HepG2 (cell line): ENCODE results near the gene PEX10. TPM values are rescaled to one million over a fixed set of nuclear protein-coding genes. Genes with fewer than 3 reads are reported as not detected.

ENCODE experiments used
- FOSL1 ChIP-seq: sonication (generic); formaldehyde crosslinking; IDR thresholded peaks from 2 replicates; pipeline ENCODE4 v1.9.0; 2021; ENCODE audit warnings: missing genetic modification reagents, borderline replicate concordance
- KDM5A ChIP-seq: fragments of 200-600 bp; sonication (generic); IDR thresholded peaks from 2 replicates; pipeline ENCODE4 v1.7.0; 2018; ENCODE audit warnings: antibody characterized with exemption, mild to moderate bottlenecking, low read length, borderline replicate concordance
- MLLT10 ChIP-seq: sonication (generic); formaldehyde crosslinking; IDR thresholded peaks from 2 replicates; pipeline ENCODE4 v1.4.0; 2020; ENCODE audit warnings: missing genetic modification reagents
- NFATC3 ChIP-seq: sonication (generic); formaldehyde crosslinking; IDR thresholded peaks from 2 replicates; pipeline ENCODE4 v1.5.1; 2020; ENCODE audit warnings: mild to moderate bottlenecking, missing genetic modification reagents
- TOPORS ChIP-seq: sonication (generic); formaldehyde crosslinking; IDR thresholded peaks from 2 replicates; pipeline ENCODE4 v1.8.0; 2023; ENCODE audit warnings: mild to moderate bottlenecking, missing genetic modification reagents
- YY1 ChIP-seq: IDR thresholded peaks from 2 replicates; pipeline ENCODE4 v1.6.1; 2011; ENCODE audit warnings: low read length, low read depth, moderate library complexity, mild to moderate bottlenecking; ENCODE audit not compliant: insufficient read depth, insufficient replicate concordance
- ZBTB7A ChIP-seq: sonication (generic); formaldehyde crosslinking; IDR thresholded peaks from 2 replicates; pipeline ENCODE4 v1.8.0; 2022; ENCODE audit warnings: mild to moderate bottlenecking, missing genetic modification reagents
- ZFX ChIP-seq: sonication (generic); formaldehyde crosslinking; IDR thresholded peaks from 2 replicates; pipeline ENCODE4 v1.4.0; 2020; ENCODE audit warnings: mild to moderate bottlenecking, low read depth, missing genetic modification reagents, moderate library complexity
- ZMYM2 ChIP-seq: sonication (generic); formaldehyde crosslinking; IDR thresholded peaks from 2 replicates; pipeline ENCODE4 v1.8.0; 2022; ENCODE audit warnings: mild to moderate bottlenecking, missing genetic modification reagents
- ZNF629 ChIP-seq: sonication (generic); formaldehyde crosslinking; conservative IDR thresholded peaks from 2 replicates; pipeline ENCODE4 v1.5.0; 2020; ENCODE audit warnings: missing genetic modification reagents
- ZZZ3 ChIP-seq: sonication (generic); formaldehyde crosslinking; IDR thresholded peaks from 2 replicates; pipeline ENCODE4 v1.4.0; 2020; ENCODE audit warnings: missing genetic modification reagents, mild to moderate bottlenecking, borderline replicate concordance
- polyA plus RNA-seq, 8 experiments: library from polyadenylated mRNA; depleted of rRNA in 3 of 8; stranded (reverse) in 7 of 8; unstranded in 1 of 8; fragments of >200 nt; fragmentation: Illumina TruSeq in 4 of 8; extraction: Trizol in 4 of 8; gene quantifications; 2 replicates each; pipeline versions ENCODE4 v1.2.1 to v1.2.3, GENCODE V29; 2011 to 2016; ENCODE audit warnings: low read depth in 4 of 8, missing spikeins in 1 of 8, mixed read lengths in 1 of 8; ENCODE audit not compliant: insufficient read depth in 1 of 8
- total RNA-seq, 5 experiments: library from RNA; depleted of rRNA; stranded (reverse); fragments of >200 nt; fragmentation: Illumina TruSeq; extraction: Trizol; gene quantifications; 2 replicates each; pipeline ENCODE4 v1.2.3, GENCODE V29; 2016; ENCODE audit warnings: low read depth in 1 of 5
- TF ChIP-seq, protein P1 (sequence below): sonication (generic); formaldehyde crosslinking; IDR thresholded peaks from 2 replicates; pipeline ENCODE4 v1.5.0; 2020; ENCODE audit warnings: missing genetic modification reagents
- TF ChIP-seq, protein P2 (sequence below): sonication (generic); formaldehyde crosslinking; IDR thresholded peaks from 2 replicates; pipeline ENCODE4 v1.4.0; 2020; ENCODE audit warnings: missing genetic modification reagents
- TF ChIP-seq, protein P3 (sequence below): sonication (generic); formaldehyde crosslinking; IDR thresholded peaks from 2 replicates; pipeline ENCODE4 v1.5.0; 2020; ENCODE audit warnings: mild to moderate bottlenecking, missing genetic modification reagents, moderate library complexity
- TF ChIP-seq, protein P4 (sequence below): sonication (generic); formaldehyde crosslinking; IDR thresholded peaks from 2 replicates; pipeline ENCODE4 v1.9.0; 2022; ENCODE audit warnings: missing genetic modification reagents, mild to moderate bottlenecking, borderline replicate concordance
- TF ChIP-seq, protein P5 (sequence below): sonication (generic); formaldehyde crosslinking; IDR thresholded peaks from 2 replicates; pipeline ENCODE4 v1.8.0; 2022; ENCODE audit warnings: missing genetic modification reagents, mild to moderate bottlenecking, inconsistent platforms, borderline replicate concordance

The PEX10 gene
- total and polyA plus RNA-seq, 2 of the 13 experiments (the other 11 are each of a cell fraction or from before 2014, with no cell fraction given), result 16.1 to 39.6 TPM

DNA sequence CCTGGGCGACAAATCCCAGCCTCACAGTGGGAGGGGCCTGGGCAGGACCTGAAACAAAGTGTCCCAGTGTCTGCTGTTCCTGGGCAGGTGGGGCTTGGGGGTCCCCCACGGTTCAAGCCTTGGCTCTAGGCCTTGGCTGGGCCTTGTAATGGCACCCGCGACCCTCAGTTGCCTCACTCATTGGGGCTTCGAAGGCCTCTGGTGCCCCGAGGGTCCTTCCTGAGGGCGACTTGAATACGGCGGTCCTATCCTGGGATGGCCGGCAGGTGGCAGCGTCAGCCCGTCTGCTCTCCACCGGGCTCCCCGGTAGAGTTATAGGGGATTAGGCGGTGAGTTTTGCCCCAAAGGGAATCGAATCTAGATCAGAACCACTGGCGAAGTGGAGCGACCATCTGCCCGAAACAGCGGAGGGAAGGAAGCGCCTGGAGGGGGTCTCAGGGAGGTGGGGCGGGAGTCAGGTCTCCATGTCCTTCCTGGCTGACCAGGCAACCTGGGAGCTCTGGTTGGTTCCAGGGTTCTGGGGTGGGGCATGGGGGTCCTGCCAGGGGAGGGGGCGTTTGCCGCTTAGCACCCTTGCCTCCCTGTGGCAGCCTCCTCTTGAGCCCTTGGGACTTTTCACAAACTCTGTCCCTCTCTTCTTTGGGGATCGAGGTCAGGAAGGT lies 2.1 kb upstream of the PEX10 start (continued):
- TF ChIP-seq, protein P1, sequence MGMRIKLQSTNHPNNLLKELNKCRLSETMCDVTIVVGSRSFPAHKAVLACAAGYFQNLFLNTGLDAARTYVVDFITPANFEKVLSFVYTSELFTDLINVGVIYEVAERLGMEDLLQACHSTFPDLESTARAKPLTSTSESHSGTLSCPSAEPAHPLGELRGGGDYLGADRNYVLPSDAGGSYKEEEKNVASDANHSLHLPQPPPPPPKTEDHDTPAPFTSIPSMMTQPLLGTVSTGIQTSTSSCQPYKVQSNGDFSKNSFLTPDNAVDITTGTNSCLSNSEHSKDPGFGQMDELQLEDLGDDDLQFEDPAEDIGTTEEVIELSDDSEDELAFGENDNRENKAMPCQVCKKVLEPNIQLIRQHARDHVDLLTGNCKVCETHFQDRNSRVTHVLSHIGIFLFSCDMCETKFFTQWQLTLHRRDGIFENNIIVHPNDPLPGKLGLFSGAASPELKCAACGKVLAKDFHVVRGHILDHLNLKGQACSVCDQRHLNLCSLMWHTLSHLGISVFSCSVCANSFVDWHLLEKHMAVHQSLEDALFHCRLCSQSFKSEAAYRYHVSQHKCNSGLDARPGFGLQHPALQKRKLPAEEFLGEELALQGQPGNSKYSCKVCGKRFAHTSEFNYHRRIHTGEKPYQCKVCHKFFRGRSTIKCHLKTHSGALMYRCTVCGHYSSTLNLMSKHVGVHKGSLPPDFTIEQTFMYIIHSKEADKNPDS (CRISPR knock-in tag), result peak; percentile 63; the same call in 1 of the 2 replicates
- TF ChIP-seq NFATC3 (0 out of 2 replicates have a peak, but pooled peaks have one; percentile 47), ZBTB7A (CRISPR knock-in tag) (no peak), ZMYM2 (CRISPR knock-in tag) (0 out of 2 replicates have a peak, but pooled peaks have one; percentile 34), MLLT10 (CRISPR knock-in tag) (no peak), TOPORS (CRISPR knock-in tag) (no peak), KDM5A (0 out of 2 replicates have a peak, but pooled peaks have one; percentile 49), ZFX (CRISPR knock-in tag) (peak; percentile 4; the same call in 1 of the 2 replicates), FOSL1 (CRISPR knock-in tag) (0 out of 2 replicates have a peak, but pooled peaks have one; percentile 16), ZNF629 (0 out of 2 replicates have a peak, but pooled peaks have one; percentile 13), ZZZ3 (CRISPR knock-in tag) (peak; percentile 60; the same call in 1 of the 2 replicates), YY1 (no peak)
- TF ChIP-seq, protein P2, sequence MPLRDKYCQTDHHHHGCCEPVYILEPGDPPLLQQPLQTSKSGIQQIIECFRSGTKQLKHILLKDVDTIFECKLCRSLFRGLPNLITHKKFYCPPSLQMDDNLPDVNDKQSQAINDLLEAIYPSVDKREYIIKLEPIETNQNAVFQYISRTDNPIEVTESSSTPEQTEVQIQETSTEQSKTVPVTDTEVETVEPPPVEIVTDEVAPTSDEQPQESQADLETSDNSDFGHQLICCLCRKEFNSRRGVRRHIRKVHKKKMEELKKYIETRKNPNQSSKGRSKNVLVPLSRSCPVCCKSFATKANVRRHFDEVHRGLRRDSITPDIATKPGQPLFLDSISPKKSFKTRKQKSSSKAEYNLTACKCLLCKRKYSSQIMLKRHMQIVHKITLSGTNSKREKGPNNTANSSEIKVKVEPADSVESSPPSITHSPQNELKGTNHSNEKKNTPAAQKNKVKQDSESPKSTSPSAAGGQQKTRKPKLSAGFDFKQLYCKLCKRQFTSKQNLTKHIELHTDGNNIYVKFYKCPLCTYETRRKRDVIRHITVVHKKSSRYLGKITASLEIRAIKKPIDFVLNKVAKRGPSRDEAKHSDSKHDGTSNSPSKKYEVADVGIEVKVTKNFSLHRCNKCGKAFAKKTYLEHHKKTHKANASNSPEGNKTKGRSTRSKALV (CRISPR knock-in tag), result 0 out of 2 replicates have a peak, but pooled peaks have one; percentile 5
- TF ChIP-seq, protein P3, sequence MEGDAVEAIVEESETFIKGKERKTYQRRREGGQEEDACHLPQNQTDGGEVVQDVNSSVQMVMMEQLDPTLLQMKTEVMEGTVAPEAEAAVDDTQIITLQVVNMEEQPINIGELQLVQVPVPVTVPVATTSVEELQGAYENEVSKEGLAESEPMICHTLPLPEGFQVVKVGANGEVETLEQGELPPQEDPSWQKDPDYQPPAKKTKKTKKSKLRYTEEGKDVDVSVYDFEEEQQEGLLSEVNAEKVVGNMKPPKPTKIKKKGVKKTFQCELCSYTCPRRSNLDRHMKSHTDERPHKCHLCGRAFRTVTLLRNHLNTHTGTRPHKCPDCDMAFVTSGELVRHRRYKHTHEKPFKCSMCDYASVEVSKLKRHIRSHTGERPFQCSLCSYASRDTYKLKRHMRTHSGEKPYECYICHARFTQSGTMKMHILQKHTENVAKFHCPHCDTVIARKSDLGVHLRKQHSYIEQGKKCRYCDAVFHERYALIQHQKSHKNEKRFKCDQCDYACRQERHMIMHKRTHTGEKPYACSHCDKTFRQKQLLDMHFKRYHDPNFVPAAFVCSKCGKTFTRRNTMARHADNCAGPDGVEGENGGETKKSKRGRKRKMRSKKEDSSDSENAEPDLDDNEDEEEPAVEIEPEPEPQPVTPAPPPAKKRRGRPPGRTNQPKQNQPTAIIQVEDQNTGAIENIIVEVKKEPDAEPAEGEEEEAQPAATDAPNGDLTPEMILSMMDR (CRISPR knock-in tag), result peak; percentile 97
- TF ChIP-seq, protein P4, sequence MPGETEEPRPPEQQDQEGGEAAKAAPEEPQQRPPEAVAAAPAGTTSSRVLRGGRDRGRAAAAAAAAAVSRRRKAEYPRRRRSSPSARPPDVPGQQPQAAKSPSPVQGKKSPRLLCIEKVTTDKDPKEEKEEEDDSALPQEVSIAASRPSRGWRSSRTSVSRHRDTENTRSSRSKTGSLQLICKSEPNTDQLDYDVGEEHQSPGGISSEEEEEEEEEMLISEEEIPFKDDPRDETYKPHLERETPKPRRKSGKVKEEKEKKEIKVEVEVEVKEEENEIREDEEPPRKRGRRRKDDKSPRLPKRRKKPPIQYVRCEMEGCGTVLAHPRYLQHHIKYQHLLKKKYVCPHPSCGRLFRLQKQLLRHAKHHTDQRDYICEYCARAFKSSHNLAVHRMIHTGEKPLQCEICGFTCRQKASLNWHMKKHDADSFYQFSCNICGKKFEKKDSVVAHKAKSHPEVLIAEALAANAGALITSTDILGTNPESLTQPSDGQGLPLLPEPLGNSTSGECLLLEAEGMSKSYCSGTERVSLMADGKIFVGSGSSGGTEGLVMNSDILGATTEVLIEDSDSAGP (CRISPR knock-in tag), result peak; percentile 54; the same call in 1 of the 2 replicates
- TF ChIP-seq, protein P5, sequence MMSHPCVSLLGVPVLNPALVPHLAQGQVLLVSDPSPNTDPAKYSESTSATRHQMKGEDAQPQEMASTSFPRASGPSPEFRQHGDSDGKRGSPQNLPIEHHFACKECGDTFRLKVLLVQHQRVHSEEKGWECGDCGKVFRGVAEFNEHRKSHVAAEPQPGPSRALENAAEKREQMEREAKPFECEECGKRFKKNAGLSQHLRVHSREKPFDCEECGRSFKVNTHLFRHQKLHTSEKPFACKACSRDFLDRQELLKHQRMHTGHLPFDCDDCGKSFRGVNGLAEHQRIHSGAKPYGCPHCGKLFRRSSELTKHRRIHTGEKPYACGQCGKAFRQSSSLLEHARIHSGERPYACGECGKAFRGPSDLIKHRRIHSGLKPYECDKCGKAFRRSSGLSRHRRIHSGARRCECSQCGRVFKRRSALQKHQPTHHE (CRISPR knock-in tag), result no peak
